Left ventricle myocardium inferior (tissue), 1 donor: ENCODE results near the gene LRRC10B. TPM values are rescaled to one million over a fixed set of nuclear protein-coding genes. Genes with fewer than 3 reads are reported as not detected.

Source experiments
- DNase-seq: peaks from one replicate; pipeline ENCODE4 v3.0.0-alpha.2; 2020
- H3K27ac ChIP-seq: fragments of 200-600 bp; replicated peaks from 2 replicates; pipeline ENCODE4 v1.8.0; 2021
- H3K27me3 ChIP-seq: fragments of 200-600 bp; 2 replicates; pipeline ENCODE4 v1.8.0; 2021; ENCODE audit warnings: low read depth
- H3K36me3 ChIP-seq: fragments of 200-600 bp; 2 replicates; pipeline ENCODE4 v1.8.0; 2021
- H3K4me1 ChIP-seq: fragments of 200-600 bp; 2 replicates; pipeline ENCODE4 v1.8.0; 2021
- H3K4me3 ChIP-seq: fragments of 200-600 bp; 2 replicates; pipeline ENCODE4 v1.8.0; 2021; ENCODE audit warnings: mild to moderate bottlenecking, moderate library complexity
- H3K9me3 ChIP-seq: fragments of 200-600 bp; replicated peaks from 2 replicates; pipeline ENCODE4 v1.8.0; 2021
- CTCF ChIP-seq: fragments of 200-600 bp; IDR thresholded peaks from 2 replicates; pipeline ENCODE4 v1.8.0; 2021; ENCODE audit warnings: antibody characterized with exemption, mild to moderate bottlenecking, borderline replicate concordance
- intact Hi-C: fragments of 100-400 bp; cut with micrococcal nuclease; formaldehyde crosslinking; loops from one replicate; pipeline ENCODE4 v1.11.0; 2022
- total RNA-seq: library from RNA; stranded (reverse); fragmentation: NEBNext Ultra II Directional; extraction: Animal tissue kit (Norgen Biotek cat#: 25700); gene quantifications from one replicate; pipeline ENCODE4 v1.2.1, GENCODE V29; 2021
- donor health status: DM: no; HTN: yes; CAD: no; lungs with severe emphysema.

Gene LRRC10B
- total RNA-seq, 1 donor from 2014 or later, result 0.88 TPM

DNA sequence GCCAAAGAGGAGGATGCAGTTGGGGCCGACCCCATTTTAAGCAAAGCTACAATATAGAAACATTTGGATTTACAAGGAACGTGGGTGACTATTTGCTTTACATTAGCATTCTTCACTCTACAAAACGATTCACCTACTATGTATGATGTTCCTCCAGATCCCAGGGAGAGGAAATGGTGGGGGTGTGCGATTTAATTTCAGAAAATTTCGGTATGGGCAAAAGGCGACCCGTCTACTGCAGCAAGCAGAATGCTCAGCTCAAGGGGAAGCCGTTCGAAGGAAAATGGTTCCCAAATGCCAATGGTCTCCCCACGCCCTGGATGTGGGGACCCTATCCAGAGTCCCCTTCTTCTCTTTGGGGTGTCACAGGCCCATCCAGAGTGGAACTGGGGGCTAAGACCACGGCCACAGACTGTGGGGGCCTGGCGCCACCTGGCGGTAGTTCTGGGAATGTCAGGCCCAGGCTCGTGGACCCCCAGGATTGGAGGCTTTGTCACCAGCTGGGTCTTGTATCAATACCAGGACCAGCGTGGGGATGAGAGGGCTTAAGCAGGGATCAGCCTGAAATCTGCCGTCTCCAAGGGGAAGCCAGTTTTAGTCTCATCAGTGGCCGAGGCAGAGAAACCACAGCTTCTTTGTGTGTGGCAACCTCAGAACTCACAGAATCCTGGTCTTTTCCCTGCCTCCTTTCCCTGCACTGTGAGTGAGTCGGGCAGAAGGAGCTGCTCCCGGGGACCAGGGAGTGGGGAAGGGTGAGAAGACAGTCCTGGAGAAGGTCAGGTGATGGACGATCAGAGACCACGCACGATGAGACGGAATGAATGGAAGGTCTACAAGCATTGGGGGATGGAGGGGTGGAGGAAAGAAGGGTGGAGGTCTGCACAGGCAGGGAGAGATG lies 8.4 kb downstream of the LRRC10B start:
- peaks cover 10% of the 10 kb centered on the region for H3K4me1 ChIP-seq
- H3K27me3 ChIP-seq, result peaks cover 18% of the 10 kb centered on the region
- peak; percentile 97 for TF ChIP-seq CTCF
- no peaks in the 10 kb centered on the region for H3K9me3 ChIP-seq
- no peak overlapping the region for H3K4me3 ChIP-seq
- H3K36me3 ChIP-seq, result no peaks in the 10 kb centered on the region
- H3K27ac ChIP-seq, result peak overlapping the region; percentile 50
- intact Hi-C loops, result loop anchor here (5.0 to 10.0 kb wide), 2 partner anchors 72 to 110 kb away; no protein-coding TSS in a partner anchor
- no peak for DNase-seq

DNA sequence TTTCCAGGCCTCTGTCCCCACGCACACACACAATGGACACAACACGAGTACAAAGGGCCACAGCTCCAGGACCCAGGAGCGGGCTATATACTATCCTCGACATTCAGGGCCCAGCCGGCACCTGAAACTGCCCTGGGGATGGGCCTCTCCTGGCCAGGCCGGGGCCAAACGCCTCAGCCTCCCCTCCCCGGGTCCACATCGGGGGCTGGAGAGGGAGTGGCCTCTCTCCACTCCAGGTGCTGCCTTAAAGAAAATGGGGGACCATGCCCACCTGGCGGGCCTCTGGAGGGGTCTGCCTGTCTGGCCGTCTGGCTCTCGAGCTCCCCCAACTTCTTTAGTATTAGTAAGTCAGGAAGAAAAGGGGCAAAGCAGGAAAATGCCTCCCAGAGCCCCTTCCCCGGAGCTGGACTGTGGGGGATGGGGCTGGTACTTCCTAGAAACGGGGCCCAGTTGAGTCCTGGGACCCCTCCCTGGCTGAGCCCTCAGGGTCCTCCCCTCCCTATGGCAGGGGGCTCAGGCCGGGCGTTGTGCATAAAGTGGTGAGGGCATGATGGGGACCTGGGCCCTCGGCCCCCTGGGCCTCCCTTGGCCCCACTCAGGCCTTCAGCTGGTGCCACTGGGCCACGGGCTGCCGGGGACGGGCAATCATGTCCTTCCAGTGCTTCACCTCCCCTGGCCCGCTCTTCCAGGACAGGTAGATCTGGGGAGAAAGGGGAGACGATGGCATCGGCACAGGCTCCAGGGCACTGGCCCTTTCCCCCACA lies 9.7 kb downstream of the LRRC10B start:
- intact Hi-C loops, result loop anchor here (5.0 to 10.0 kb wide), 2 partner anchors 73 to 109 kb away; no protein-coding TSS in a partner anchor
- peaks cover 5% of the 10 kb centered on the region for H3K27me3 ChIP-seq
- no peak overlapping the region for H3K4me3 ChIP-seq
- no peak overlapping the region for H3K27ac ChIP-seq
- TF ChIP-seq CTCF, result no peak
- H3K4me1 ChIP-seq, result peaks cover 8% of the 10 kb centered on the region
- no peaks in the 10 kb centered on the region for H3K9me3 ChIP-seq
- H3K36me3 ChIP-seq, result no peaks in the 10 kb centered on the region
- DNase-seq, result no peak

DNA sequence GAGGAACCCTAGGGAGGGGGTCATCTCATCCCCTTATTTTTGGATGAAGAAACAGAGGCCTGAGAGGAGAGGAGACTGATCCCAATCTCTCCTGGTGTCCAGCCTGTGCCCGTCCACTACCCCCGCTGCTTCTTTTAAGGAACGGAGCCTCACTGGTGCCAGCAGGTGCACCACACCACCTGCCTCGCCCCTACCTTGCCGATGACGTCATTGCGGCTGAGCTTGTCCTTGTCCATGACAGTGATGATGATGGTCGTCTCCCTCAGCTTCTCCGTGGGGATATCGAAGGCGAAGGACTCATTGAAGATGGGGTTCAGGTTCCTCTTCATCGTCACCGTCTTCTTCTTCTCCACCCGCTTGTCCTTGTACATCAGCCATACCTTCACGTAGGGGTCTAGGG lies 14.3 kb downstream of the LRRC10B start:
- Histone ChIP-seq H3K36me3 (peaks cover 6% of the 10 kb centered on the region), H3K27ac (no peak overlapping the region), H3K9me3 (no peaks in the 10 kb centered on the region), H3K4me1 (peaks cover 17% of the 10 kb centered on the region), H3K27me3 (no peaks in the 10 kb centered on the region), H3K4me3 (no peak overlapping the region)
- intact Hi-C loops, result no loop called here
- no peak for DNase-seq
- TF ChIP-seq CTCF, result no peak

GRCh38 chr11:61524446-61524845 lies 15.9 kb downstream of the LRRC10B start:
- peak overlapping the region; percentile 75 for H3K27ac ChIP-seq
- peaks cover 24% of the 10 kb centered on the region for H3K4me1 ChIP-seq
- DNase-seq, result no peak
- TF ChIP-seq CTCF, result no peak
- no peaks in the 10 kb centered on the region for H3K9me3 ChIP-seq
- H3K27me3 ChIP-seq, result no peaks in the 10 kb centered on the region
- no peak overlapping the region for H3K4me3 ChIP-seq
- intact Hi-C loops, result no loop called here
- H3K36me3 ChIP-seq, result peaks cover 6% of the 10 kb centered on the region

- Histone ChIP-seq H3K9me3 (no peaks in the 10 kb centered on the region), H3K4me3 (no peak overlapping the region), H3K36me3 (peaks cover 6% of the 10 kb centered on the region), H3K27ac (peak overlapping the region; percentile 75), H3K4me1 (peaks cover 29% of the 10 kb centered on the region), H3K27me3 (no peaks in the 10 kb centered on the region)
- intact Hi-C loops, result no loop called here
- no peak for TF ChIP-seq CTCF
- DNase-seq, result peak; percentile 36
Observed at GRCh38 chr11:61524963-61525587, 16.5 kb downstream of the LRRC10B start.
